22Rv1 (cell line): ENCODE measurements around the gene VAPB.

Source experiments
- H3K27ac ChIP-seq: fragments of 450-650 bp; 2 replicates; pipeline ENCODE4 v1.5.1; 2017
- CTCF ChIP-seq: fragments of 450-650 bp; IDR thresholded peaks from 2 replicates; pipeline ENCODE4 v1.5.1; 2017; ENCODE audit warnings: mild to moderate bottlenecking
- ZFX ChIP-seq: fragments of 450-650 bp; IDR thresholded peaks from 2 replicates; pipeline ENCODE4 v1.6.1; 2017; ENCODE audit warnings: antibody characterized with exemption, borderline replicate concordance

VAPB gene

DNA sequence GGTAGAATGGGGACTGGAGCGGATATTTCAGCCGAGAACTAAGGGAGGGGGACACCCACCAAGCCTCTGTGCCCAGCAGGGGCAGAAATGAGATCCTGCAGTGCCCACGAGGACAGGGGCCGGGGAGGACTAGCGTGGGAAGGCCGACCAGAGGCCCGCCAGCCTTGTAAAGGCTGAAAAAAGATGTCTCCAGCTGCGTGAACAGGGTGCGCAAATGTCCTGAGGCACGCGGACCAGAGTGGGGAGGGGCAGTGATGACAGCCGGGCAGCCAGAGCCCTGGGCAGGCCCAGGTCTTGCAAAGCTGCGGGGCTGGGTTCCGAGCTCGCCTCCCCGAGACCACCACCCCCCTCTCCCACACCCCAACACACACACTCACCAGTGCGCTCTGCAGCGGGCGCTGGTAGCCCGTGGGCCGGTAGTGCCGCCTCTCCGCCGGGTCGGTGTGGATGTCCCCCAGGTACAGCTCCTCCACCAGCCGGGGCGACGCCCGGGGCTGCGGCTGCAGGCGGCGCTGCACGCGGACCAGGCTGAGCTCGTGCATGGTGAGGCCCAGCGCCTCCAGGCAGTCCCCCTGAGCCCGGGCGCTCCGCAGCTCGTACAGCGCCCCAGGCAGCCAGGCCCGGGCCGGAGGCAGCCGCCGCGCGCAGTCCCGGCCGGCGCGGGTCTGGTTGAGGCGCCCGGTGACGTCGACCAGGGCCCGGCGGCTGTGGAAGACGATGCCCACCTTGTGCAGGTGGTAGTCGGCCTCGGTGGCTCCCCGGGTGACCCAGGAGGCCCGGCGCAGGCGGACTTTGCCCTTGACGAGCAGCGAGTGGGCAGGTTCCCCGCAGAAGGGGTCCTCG is 77.9 kb downstream of the VAPB start:
- no peak for TF ChIP-seq CTCF
- no peak for TF ChIP-seq ZFX
- no peak overlapping the region for H3K27ac ChIP-seq

- no peak overlapping the region for H3K27ac ChIP-seq
- TF ChIP-seq ZFX (no peak), CTCF (no peak)
These were observed 78.8 kb downstream of the VAPB start for GRCh38 chr20:58467572-58468527.

DNA sequence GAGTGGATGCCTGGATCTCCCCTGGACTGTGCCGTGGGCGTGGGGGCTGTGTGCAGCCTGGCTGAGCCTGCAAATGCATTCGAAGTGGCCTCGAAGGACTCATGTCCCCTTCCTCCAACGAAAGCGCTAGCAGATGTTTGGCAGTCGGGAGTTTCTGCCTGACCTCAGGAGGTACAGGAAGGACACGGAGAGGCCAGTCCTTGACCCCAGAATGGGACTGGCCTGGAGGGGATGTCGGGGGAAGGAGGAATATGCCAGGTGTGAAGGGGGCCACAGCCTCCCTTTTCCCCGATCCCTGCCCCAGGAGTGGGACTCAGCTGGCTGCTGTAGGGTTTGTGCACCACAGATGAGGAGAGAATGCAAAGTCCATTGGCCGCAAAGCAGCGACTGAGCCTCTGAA is 80.6 kb downstream of the VAPB start:
- no peak overlapping the region for H3K27ac ChIP-seq
- TF ChIP-seq CTCF, result no peak
- no peak for TF ChIP-seq ZFX

DNA sequence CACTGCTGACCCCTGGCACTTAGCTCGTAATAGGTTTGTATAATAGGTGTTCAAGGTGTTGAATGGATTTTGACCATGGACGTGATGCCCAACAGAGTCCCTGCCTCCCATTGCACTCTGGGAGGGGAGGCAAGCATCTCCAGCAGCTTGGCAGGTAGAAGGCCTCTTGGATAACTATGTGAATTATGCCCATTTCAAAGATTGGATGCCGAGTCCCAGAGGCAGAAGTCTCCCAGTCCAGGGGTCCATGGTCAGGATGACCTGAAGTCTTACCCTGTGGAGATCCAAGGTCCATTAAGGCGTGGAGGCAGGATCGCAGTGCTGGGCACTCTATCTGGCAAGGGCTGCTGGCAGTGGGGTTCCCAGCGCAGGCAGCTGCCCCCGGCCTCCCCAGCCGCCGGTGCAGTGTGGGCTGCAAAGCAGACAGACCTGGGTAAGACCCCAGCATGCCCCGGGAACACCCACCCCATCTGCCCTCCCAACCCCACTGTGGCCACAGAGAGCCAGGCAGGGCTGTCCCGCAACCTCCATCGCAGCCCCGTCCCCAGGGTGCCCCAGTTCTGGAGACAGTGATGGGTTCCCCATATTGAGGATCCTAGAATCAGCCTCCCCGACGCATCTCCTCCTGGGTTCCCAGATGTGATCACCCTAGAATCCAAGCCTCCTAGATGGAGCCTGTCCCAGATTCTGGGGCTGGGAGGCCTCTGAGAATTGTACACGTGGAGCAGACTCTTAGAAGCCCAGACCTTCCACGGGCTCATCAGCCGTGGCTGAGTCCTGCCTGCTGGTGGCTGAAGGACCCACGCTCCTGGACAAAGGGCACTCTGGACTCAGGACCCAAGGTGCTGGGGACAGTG is 81.5 kb downstream of the VAPB start:
- H3K27ac ChIP-seq, result no peak overlapping the region
- TF ChIP-seq CTCF, result no peak
- TF ChIP-seq ZFX, result no peak

DNA sequence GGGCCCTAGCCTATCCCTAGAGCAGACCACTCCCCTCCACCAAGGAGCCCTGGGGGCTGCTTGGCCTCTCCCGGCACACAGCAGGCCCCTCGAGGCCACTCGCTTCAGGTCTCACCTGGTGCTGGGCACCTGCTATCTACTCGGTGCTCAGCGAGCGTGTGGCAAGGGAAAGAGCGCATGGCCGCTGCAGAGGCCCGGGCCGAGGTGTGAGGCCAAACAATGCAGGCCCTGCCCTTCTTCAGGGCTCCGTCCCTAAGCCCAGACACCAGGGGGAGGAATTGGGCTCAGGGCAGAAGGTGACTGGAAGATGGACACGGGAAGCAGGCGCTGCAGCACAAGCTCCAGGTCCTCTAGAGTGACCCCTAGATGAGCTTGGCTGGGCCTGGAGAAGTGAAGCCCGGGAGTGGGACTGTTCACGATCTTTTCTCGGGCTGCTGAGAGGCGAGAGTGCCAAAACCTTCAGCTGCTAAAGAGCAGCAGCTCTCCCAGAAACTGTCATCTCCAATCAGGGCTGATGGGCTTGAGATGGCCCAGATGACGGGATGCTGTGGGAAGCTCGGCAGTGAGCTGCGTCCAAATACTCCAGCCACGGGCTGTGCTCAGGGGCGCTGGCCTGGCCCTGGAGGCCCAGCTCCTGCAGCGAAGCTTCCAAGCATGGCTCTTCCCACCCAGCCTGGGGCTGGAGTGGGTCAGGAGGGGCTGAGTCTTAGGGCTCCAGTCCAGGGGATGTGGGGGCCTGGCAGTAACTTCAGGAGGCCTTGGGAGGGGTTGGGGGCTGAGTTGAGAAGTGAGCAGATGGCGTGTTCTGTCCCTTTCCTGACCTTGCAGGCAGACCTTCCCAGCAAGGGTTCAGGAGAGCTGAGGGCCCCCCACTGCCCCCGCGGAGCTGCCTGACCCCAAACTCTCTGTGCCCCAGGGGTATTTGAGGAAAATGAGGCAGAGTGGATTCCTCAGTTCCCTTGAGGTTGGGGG is 82.5 kb downstream of the VAPB start:
- TF ChIP-seq ZFX (no peak), CTCF (no peak)
- H3K27ac ChIP-seq, result no peak overlapping the region
